HepG2 (cell line): Measurements from ENCODE around the gene NUDT3. TPM values are rescaled to one million over a fixed set of nuclear protein-coding genes. Genes with fewer than 3 reads are reported as not detected.

Experiments used
- FOSL2 ChIP-seq: sonication (generic); formaldehyde crosslinking; IDR thresholded peaks from 2 replicates; pipeline ENCODE4 v1.4.0; 2020; ENCODE audit warnings: missing genetic modification reagents
- FOXK1 ChIP-seq: sonication (generic); formaldehyde crosslinking; IDR thresholded peaks from 2 replicates; pipeline ENCODE4 v1.4.0; 2020; ENCODE audit warnings: low read depth, missing genetic modification reagents, borderline replicate concordance
- FOXM1 ChIP-seq: sonication (generic); formaldehyde crosslinking; IDR thresholded peaks from 2 replicates; pipeline ENCODE4 v1.5.0; 2020; ENCODE audit warnings: missing genetic modification reagents
- ISL2 ChIP-seq: sonication (generic); formaldehyde crosslinking; IDR thresholded peaks from 2 replicates; pipeline ENCODE4 v1.5.0; 2020; ENCODE audit warnings: missing genetic modification reagents
- KLF15 ChIP-seq: sonication (generic); formaldehyde crosslinking; IDR thresholded peaks from 2 replicates; pipeline ENCODE4 v1.8.1; 2023; ENCODE audit warnings: borderline replicate concordance, mild to moderate bottlenecking, inconsistent platforms, missing genetic modification reagents, mixed read lengths
- MEF2D ChIP-seq: sonication (generic); formaldehyde crosslinking; IDR thresholded peaks from 2 replicates; pipeline ENCODE4 v1.5.1; 2020; ENCODE audit warnings: mild to moderate bottlenecking, missing genetic modification reagents
- RFXANK ChIP-seq: IDR thresholded peaks from 2 replicates; pipeline ENCODE4 v1.6.1; 2016
- SIX4 ChIP-seq: sonication (generic); formaldehyde crosslinking; IDR thresholded peaks from 2 replicates; pipeline ENCODE4 v1.4.0; 2020; ENCODE audit warnings: missing genetic modification reagents
- SMARCC2 ChIP-seq: fragments of 450-650 bp; IDR thresholded peaks from 2 replicates; pipeline ENCODE4 v1.6.1; 2017; ENCODE audit warnings: antibody characterized with exemption, mild to moderate bottlenecking
- SOX6 ChIP-seq, 2 experiments: fragments of 450-650 bp in 1 of 2; sonication (generic) in 1 of 2; formaldehyde crosslinking in 1 of 2; IDR thresholded peaks; 2 replicates each; pipeline versions ENCODE4 v1.4.0 to v1.6.1; 2017 to 2020; ENCODE audit warnings: antibody characterized with exemption in 1 of 2, mild to moderate bottlenecking in 1 of 2, missing genetic modification reagents in 1 of 2
- ZFP82 ChIP-seq: sonication (generic); formaldehyde crosslinking; IDR thresholded peaks from 2 replicates; pipeline ENCODE4 v1.5.1; 2020; ENCODE audit warnings: mild to moderate bottlenecking, missing genetic modification reagents, borderline replicate concordance
- ZNF17 ChIP-seq: sonication (generic); formaldehyde crosslinking; IDR thresholded peaks from 2 replicates; pipeline ENCODE4 v1.5.0; 2020; ENCODE audit warnings: mild to moderate bottlenecking, missing genetic modification reagents
- ZNF235 ChIP-seq: sonication (generic); formaldehyde crosslinking; IDR thresholded peaks from 2 replicates; pipeline ENCODE4 v1.8.1; 2023; ENCODE audit warnings: mild to moderate bottlenecking, missing genetic modification reagents, borderline replicate concordance
- polyA plus RNA-seq, 8 experiments: library from polyadenylated mRNA; depleted of rRNA in 3 of 8; stranded (reverse) in 7 of 8; unstranded in 1 of 8; fragments of >200 nt; fragmentation: Illumina TruSeq in 4 of 8; extraction: Trizol in 4 of 8; gene quantifications; 2 replicates each; pipeline versions ENCODE4 v1.2.1 to v1.2.3, GENCODE V29; 2011 to 2016; ENCODE audit warnings: low read depth in 4 of 8, missing spikeins in 1 of 8, mixed read lengths in 1 of 8; ENCODE audit not compliant: insufficient read depth in 1 of 8
- total RNA-seq, 5 experiments: library from RNA; depleted of rRNA; stranded (reverse); fragments of >200 nt; fragmentation: Illumina TruSeq; extraction: Trizol; gene quantifications; 2 replicates each; pipeline ENCODE4 v1.2.3, GENCODE V29; 2016; ENCODE audit warnings: low read depth in 1 of 5
- TF ChIP-seq, protein P1 (sequence below): sonication (generic); formaldehyde crosslinking; IDR thresholded peaks from 2 replicates; pipeline ENCODE4 v1.4.0; 2020; ENCODE audit warnings: missing genetic modification reagents
- TF ChIP-seq, protein P2 (sequence below), 2 experiments: IDR thresholded peaks; 2 replicates each; pipeline ENCODE4 v1.6.1; 2011 to 2012; ENCODE audit warnings: low read length in 2 of 2, borderline replicate concordance in 1 of 2, low read depth in 1 of 2, mild to moderate bottlenecking in 1 of 2, moderate library complexity in 1 of 2
- TF ChIP-seq, protein P3 (sequence below): sonication (generic); IDR thresholded peaks from 2 replicates; pipeline ENCODE4 v1.6.1; 2016; ENCODE audit warnings: low read depth, borderline replicate concordance
- TF ChIP-seq, protein P4 (sequence below): sonication (generic); formaldehyde crosslinking; IDR thresholded peaks from 2 replicates; pipeline ENCODE4 v1.5.1; 2020; ENCODE audit warnings: missing genetic modification reagents, mild to moderate bottlenecking, borderline replicate concordance
- TF ChIP-seq, protein P5 (sequence below): sonication (generic); formaldehyde crosslinking; IDR thresholded peaks from 2 replicates; pipeline ENCODE4 v1.8.1; 2023; ENCODE audit warnings: mild to moderate bottlenecking, missing genetic modification reagents

NUDT3 gene
- total and polyA plus RNA-seq, 2 of the 13 experiments (the other 11 are each of a cell fraction or from before 2014, with no cell fraction given), result 20.2 to 20.6 TPM

DNA sequence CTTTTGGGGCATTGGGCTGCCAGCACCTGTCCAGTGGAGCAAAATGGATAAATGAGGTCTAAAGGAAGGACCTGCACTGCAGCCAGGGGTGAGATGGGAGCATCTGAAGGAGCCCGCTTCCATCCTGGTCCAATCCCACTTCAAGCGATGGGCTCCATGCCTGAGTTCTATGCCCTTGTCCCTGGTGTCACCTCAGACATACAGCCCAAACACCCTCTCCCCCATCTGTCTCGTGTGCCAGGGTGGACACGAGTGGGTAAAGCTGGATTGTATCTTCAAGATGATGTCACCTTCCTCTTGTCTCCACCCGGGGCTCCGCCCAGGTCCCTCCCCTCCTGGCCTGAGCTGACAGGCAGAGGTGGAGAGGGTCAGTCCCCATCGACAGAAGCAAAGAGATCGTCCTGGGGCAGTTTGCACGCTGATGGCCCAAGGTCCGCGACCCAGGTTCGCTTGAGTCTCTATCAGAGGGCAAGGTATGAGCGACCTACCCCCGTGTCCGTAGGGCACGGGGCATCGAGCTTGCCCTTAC, 144.2 kb downstream of the NUDT3 start (continued):
- TF ChIP-seq, protein P1, sequence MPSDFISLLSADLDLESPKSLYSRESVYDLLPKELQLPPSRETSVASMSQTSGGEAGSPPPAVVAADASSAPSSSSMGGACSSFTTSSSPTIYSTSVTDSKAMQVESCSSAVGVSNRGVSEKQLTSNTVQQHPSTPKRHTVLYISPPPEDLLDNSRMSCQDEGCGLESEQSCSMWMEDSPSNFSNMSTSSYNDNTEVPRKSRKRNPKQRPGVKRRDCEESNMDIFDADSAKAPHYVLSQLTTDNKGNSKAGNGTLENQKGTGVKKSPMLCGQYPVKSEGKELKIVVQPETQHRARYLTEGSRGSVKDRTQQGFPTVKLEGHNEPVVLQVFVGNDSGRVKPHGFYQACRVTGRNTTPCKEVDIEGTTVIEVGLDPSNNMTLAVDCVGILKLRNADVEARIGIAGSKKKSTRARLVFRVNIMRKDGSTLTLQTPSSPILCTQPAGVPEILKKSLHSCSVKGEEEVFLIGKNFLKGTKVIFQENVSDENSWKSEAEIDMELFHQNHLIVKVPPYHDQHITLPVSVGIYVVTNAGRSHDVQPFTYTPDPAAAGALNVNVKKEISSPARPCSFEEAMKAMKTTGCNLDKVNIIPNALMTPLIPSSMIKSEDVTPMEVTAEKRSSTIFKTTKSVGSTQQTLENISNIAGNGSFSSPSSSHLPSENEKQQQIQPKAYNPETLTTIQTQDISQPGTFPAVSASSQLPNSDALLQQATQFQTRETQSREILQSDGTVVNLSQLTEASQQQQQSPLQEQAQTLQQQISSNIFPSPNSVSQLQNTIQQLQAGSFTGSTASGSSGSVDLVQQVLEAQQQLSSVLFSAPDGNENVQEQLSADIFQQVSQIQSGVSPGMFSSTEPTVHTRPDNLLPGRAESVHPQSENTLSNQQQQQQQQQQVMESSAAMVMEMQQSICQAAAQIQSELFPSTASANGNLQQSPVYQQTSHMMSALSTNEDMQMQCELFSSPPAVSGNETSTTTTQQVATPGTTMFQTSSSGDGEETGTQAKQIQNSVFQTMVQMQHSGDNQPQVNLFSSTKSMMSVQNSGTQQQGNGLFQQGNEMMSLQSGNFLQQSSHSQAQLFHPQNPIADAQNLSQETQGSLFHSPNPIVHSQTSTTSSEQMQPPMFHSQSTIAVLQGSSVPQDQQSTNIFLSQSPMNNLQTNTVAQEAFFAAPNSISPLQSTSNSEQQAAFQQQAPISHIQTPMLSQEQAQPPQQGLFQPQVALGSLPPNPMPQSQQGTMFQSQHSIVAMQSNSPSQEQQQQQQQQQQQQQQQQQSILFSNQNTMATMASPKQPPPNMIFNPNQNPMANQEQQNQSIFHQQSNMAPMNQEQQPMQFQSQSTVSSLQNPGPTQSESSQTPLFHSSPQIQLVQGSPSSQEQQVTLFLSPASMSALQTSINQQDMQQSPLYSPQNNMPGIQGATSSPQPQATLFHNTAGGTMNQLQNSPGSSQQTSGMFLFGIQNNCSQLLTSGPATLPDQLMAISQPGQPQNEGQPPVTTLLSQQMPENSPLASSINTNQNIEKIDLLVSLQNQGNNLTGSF (CRISPR knock-in tag), result no peak
- no peak for TF ChIP-seq SOX6 (IDR thresholded peaks at IDR 0.05)
- TF ChIP-seq SOX6 (CRISPR knock-in tag; IDR thresholded peaks at IDR 0.05), result no peak
- TF ChIP-seq FOXK1 (CRISPR knock-in tag), result no peak
- no peak for TF ChIP-seq SMARCC2
- no peak for TF ChIP-seq ZNF17 (CRISPR knock-in tag)
- no peak for TF ChIP-seq FOXM1 (CRISPR knock-in tag)
- TF ChIP-seq RFXANK, result no peak
- no peak for TF ChIP-seq ZNF235
- TF ChIP-seq MEF2D (CRISPR knock-in tag), result peak; percentile 16; the same call in 1 of the 2 replicates
- TF ChIP-seq FOSL2 (CRISPR knock-in tag), result no peak
- no peak for TF ChIP-seq ZFP82
- TF ChIP-seq, protein P2, sequence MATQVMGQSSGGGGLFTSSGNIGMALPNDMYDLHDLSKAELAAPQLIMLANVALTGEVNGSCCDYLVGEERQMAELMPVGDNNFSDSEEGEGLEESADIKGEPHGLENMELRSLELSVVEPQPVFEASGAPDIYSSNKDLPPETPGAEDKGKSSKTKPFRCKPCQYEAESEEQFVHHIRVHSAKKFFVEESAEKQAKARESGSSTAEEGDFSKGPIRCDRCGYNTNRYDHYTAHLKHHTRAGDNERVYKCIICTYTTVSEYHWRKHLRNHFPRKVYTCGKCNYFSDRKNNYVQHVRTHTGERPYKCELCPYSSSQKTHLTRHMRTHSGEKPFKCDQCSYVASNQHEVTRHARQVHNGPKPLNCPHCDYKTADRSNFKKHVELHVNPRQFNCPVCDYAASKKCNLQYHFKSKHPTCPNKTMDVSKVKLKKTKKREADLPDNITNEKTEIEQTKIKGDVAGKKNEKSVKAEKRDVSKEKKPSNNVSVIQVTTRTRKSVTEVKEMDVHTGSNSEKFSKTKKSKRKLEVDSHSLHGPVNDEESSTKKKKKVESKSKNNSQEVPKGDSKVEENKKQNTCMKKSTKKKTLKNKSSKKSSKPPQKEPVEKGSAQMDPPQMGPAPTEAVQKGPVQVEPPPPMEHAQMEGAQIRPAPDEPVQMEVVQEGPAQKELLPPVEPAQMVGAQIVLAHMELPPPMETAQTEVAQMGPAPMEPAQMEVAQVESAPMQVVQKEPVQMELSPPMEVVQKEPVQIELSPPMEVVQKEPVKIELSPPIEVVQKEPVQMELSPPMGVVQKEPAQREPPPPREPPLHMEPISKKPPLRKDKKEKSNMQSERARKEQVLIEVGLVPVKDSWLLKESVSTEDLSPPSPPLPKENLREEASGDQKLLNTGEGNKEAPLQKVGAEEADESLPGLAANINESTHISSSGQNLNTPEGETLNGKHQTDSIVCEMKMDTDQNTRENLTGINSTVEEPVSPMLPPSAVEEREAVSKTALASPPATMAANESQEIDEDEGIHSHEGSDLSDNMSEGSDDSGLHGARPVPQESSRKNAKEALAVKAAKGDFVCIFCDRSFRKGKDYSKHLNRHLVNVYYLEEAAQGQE (IDR thresholded peaks at IDR 0.05; ENCODE audit: borderline replicate concordance in 1 of 2, low read depth in 1 of 2, low read length in 2 of 2), result no peak
- no peak for TF ChIP-seq ISL2 (CRISPR knock-in tag)
- TF ChIP-seq SIX4 (CRISPR knock-in tag), result no peak
- TF ChIP-seq, protein P3, sequence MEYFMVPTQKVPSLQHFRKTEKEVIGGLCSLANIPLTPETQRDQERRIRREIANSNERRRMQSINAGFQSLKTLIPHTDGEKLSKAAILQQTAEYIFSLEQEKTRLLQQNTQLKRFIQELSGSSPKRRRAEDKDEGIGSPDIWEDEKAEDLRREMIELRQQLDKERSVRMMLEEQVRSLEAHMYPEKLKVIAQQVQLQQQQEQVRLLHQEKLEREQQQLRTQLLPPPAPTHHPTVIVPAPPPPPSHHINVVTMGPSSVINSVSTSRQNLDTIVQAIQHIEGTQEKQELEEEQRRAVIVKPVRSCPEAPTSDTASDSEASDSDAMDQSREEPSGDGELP, result no peak
- TF ChIP-seq, protein P4, sequence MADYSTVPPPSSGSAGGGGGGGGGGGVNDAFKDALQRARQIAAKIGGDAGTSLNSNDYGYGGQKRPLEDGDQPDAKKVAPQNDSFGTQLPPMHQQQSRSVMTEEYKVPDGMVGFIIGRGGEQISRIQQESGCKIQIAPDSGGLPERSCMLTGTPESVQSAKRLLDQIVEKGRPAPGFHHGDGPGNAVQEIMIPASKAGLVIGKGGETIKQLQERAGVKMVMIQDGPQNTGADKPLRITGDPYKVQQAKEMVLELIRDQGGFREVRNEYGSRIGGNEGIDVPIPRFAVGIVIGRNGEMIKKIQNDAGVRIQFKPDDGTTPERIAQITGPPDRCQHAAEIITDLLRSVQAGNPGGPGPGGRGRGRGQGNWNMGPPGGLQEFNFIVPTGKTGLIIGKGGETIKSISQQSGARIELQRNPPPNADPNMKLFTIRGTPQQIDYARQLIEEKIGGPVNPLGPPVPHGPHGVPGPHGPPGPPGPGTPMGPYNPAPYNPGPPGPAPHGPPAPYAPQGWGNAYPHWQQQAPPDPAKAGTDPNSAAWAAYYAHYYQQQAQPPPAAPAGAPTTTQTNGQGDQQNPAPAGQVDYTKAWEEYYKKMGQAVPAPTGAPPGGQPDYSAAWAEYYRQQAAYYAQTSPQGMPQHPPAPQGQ, result no peak
- no peak for TF ChIP-seq KLF15
- TF ChIP-seq, protein P5, sequence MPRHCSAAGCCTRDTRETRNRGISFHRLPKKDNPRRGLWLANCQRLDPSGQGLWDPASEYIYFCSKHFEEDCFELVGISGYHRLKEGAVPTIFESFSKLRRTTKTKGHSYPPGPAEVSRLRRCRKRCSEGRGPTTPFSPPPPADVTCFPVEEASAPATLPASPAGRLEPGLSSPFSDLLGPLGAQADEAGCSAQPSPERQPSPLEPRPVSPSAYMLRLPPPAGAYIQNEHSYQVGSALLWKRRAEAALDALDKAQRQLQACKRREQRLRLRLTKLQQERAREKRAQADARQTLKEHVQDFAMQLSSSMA (CRISPR knock-in tag), result no peak
